D341Med (cell line): Measurements from ENCODE around the gene NOP9.

Experiments used
- DNase-seq: peaks from one replicate; pipeline ENCODE4 v3.0.0; 2012; ENCODE audit warnings: low spot score

Gene NOP9

DNA sequence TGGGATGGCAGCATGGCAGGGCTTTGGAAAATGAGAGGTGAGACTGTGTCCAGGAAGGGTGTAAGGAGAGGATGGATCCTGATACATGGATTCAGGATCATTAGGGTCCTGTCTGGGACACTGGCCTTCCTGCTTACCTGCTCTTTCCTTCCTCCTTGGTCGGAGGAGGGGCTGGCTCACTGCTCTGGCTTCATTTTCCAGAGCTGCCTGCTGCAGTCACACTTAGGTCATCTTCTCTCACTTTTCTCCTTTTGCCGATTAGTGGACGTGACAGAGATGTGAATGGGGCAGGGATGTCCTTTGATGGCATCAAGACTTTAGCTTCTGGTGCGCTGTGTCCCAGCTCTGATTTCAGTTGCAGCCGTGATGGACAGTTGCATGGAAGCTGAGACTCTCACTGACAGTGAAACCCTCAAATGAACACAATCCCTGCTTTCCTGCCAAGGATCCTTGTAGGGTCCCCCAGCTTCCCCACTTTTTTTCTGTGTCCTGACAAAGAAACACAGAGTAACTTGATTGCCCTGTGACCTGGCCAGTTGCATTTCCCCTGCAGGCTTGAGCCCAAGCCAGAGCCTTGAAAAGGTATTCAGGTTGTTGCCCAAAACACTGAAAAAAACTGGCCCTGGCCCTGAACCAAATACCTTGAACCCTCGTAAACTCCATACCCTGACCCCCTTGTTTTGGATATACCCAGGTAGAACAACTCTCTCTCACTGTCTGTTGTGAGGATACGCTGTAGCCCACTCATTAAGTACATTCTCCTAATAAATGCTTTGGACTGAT, 8.9 kb downstream of the NOP9 start:
- no peak for DNase-seq

DNA sequence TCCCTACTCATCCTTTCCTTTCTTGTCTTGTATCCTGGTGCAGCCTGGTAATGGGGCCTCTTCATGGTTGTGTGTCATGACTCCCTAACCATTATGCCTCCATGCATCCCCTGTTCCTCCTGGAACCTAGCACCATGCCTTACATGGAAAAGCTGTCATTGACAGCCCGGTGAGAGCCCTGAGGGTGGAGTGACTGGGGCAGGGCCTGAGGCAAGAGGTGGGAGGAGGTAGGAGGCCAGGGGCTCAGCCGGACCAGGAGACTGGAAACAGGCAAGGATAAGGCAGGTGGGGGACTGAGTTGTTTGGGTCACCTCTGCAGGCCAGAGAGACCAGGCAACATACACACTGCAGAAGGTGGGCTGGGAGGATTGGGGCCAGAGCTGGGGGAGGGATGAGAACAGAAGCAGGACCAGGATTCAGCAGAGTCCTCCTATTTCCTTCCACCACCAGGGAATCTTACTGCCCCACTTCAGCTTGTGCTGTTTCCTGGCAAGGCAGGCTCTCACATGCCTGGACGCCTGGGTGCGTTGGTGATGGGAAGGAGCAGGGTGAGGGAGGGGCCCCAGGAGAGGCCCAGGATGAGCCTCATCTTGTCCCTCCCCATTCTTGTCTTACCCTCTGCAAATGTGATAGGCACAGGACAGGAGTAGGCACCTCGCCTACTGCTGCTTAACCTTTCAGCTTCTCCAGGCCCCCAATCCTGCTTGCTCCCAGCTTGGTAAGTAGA, 10.1 kb downstream of the NOP9 start, which contains the start of gene LTB4R2:
Gene LTB4R2, plus strand, starts transcription at position 603 of the 727 bp plus-strand sequence. CDS start 525 bp downstream, outside the sequence.
- DNase-seq: no peak

DNA sequence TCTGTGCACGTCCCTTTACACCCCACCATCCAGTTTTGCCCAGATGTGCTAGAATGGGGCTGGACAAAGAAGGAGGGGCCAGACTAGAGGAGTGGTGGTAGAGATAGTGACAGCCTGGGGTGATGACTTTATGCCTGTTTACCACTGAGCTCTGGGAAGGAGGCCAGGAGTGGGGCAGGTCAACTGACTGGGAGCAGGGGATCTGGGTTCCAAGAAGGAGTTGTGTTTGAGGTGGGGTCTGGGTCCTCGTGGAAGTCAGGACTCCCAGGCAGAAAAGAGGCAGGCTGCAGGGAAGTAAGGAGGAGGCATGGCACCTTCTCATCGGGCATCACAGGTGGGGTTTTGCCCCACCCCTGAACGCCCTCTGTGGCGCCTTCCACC, 10.6 kb downstream of the NOP9 start:
- no peak for DNase-seq

DNA sequence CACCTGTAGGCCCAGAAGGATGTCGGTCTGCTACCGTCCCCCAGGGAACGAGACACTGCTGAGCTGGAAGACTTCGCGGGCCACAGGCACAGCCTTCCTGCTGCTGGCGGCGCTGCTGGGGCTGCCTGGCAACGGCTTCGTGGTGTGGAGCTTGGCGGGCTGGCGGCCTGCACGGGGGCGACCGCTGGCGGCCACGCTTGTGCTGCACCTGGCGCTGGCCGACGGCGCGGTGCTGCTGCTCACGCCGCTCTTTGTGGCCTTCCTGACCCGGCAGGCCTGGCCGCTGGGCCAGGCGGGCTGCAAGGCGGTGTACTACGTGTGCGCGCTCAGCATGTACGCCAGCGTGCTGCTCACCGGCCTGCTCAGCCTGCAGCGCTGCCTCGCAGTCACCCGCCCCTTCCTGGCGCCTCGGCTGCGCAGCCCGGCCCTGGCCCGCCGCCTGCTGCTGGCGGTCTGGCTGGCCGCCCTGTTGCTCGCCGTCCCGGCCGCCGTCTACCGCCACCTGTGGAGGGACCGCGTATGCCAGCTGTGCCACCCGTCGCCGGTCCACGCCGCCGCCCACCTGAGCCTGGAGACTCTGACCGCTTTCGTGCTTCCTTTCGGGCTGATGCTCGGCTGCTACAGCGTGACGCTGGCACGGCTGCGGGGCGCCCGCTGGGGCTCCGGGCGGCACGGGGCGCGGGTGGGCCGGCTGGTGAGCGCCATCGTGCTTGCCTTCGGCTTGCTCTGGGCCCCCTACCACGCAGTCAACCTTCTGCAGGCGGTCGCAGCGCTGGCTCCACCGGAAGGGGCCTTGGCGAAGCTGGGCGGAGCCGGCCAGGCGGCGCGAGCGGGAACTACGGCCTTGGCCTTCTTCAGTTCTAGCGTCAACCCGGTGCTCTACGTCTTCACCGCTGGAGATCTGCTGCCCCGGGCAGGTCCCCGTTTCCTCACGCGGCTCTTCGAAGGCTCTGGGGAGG, 11.3 kb downstream of the NOP9 start, which contains the start of gene LTB4R:
Gene LTB4R, plus strand, starts transcription at position 857 of the 959 bp plus-strand sequence. CDS start 4,150 bp downstream, outside the sequence.
- no peak for DNase-seq

DNA sequence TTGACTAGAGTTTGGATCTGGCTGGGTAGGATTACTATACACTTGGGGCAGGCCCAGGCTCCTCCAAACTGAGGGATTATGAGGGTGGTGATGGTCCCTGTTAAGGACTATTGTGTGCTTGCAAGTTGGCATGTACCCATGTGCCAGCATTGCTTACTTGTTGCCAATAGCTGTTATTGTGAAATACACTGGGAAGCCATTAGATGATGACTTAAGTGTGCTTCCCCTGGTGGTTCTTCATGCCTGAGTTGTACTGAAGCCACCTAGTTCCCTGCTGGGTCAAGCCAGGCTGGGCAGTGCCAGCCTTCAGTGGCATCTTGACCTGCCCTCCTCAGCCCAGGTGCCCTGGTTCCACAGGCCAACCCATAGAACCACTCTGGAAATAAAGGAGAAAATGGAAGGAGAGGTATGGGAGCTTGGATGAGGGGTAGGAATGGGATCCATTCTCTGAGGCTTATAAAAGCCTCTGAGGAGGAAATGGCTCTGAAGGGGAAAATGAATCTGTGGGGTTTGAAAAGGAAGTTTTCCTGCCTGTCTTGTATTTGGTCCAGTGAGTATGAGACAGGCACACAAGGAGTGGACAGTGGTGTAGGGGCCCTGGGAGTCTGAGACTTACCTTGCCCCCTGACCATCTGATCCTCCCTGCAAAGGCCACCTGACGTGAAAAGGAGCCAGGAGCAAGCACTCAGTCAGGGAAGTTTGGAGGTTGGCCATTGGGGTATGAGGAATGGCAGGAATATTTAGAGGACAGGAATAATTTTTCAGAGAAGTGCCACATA, 12.4 kb downstream of the NOP9 start:
- DNase-seq: no peak

DNA sequence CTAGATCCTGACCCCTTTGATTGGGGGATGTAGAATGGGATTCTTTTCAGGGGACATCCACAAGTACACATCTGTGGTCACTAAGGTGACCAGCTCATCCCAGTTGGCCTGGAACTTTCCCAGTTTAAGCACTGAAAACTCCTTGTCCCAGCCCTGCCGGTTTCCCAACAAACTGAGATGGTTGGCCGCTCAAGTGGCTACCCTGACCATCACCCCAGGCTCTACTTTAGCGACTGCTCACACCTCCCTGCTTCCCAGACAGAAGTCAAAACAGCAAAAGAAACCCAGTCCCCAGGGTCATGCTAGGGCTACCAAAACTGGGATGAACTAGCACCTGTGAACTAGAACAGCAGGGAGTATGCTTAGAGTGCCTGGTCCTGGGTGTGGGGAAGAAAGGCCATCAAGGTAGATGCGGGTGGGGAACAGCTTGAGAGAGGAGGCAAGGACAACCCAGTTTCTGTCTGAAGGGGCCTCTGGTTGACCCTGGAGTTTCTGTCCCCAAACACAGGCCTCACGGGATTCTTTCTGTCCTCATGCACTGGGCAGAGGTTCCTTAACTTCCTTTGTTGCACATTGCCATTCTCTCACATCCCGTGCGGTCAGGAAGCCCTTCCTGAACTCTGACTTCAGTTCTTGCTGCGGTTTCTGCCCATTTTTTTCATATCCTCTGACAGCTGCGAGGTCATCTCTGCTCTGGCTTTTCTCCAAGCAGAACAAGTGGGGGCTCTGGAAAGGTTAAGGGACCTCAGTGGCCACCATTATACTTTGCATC, 13.3 kb downstream of the NOP9 start:
- no peak for DNase-seq

DNA sequence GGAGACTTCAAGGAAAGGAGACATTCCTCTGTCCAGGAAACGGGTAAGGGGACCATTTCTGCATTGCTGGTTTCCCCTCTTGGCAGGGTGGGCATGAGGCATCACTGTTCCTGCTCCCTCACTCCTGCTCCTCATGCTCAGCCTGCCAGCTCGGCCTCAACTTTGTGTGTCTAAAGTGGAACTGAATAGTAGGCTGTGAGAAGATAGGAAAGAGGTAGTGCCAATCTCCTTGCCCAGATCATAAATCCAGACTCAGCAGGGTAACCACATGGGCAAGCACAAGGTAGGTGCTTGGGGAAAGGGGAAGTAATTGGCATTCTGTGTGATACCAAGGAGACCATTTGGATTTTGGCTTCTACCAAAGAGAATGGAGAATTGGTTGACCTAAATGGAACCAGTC, 14.3 kb downstream of the NOP9 start:
- DNase-seq: no peak

DNA sequence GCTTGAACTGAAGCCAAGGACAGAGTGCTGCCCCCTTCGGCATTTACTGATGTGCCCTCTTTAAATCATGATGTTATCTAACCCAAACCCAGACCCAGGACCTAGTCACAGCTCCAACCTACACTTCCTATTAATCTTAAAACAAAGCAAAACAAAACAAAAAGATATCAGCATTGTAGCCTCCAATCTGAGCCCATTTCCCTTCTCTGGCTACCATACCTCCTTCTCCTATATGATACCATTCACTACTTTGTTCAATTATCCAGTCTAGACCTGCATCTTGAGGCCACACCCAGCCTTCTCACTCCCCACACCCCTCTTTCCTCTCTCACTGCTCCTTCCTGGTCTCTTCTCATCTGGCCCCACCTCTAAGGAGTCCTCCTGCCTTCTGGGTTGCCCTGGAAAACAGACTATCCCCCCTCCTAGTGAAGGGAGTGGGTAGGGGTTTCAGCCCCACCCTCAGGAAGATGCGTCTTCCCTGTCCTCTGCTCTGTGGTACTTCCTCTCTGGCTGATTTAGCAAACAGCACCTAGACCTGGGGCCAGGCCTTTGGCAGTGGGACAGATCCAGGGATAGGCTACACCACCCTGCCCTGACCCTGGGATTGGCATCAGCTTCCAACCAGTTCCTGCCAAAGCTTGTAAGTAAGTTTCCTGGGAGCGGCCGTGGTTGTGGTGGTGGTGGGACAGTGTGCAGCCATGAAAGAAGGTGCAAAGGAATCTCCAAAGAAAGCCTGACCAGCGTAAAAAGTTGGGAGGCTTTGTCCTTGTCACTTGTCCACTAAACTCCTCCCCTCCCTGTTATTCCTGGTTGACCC, 14.9 kb downstream of the NOP9 start:
- DNase-seq: no peak

DNA sequence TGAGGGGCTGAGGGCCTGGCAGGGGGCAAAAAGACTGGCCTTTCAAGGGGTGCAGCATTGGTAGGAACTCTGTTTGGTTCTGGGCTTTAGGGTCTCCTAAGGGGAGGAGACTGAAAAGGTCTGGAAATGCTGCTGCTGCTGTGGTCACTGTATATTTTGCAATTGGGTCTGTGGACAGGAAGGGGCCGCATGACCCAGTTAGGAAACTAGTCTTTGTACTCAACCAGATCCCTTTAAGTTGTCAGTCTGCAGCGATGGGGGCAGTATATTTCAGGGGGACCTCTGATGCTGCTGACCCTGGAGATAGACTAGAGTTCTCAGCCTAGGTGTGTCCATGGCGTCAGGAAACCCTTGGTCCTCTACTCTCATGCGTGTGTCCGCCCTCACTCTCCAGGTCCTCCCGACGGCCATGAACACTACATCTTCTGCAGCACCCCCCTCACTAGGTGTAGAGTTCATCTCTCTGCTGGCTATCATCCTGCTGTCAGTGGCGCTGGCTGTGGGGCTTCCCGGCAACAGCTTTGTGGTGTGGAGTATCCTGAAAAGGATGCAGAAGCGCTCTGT, 15.7 kb downstream of the NOP9 start:
- no peak for DNase-seq

DNA sequence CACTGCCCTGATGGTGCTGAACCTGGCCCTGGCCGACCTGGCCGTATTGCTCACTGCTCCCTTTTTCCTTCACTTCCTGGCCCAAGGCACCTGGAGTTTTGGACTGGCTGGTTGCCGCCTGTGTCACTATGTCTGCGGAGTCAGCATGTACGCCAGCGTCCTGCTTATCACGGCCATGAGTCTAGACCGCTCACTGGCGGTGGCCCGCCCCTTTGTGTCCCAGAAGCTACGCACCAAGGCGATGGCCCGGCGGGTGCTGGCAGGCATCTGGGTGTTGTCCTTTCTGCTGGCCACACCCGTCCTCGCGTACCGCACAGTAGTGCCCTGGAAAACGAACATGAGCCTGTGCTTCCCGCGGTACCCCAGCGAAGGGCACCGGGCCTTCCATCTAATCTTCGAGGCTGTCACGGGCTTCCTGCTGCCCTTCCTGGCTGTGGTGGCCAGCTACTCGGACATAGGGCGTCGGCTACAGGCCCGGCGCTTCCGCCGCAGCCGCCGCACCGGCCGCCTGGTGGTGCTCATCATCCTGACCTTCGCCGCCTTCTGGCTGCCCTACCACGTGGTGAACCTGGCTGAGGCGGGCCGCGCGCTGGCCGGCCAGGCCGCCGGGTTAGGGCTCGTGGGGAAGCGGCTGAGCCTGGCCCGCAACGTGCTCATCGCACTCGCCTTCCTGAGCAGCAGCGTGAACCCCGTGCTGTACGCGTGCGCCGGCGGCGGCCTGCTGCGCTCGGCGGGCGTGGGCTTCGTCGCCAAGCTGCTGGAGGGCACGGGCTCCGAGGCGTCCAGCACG, 16.4 kb downstream of the NOP9 start:
- DNase-seq: no peak

DNA sequence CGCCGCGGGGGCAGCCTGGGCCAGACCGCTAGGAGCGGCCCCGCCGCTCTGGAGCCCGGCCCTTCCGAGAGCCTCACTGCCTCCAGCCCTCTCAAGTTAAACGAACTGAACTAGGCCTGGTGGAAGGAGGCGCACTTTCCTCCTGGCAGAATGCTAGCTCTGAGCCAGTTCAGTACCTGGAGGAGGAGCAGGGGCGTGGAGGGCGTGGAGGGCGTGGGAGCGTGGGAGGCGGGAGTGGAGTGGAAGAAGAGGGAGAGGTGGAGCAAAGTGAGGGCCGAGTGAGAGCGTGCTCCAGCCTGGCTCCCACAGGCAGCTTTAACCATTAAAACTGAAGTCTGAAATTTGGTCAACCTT, 16.9 kb downstream of the NOP9 start:
- no peak for DNase-seq

DNA sequence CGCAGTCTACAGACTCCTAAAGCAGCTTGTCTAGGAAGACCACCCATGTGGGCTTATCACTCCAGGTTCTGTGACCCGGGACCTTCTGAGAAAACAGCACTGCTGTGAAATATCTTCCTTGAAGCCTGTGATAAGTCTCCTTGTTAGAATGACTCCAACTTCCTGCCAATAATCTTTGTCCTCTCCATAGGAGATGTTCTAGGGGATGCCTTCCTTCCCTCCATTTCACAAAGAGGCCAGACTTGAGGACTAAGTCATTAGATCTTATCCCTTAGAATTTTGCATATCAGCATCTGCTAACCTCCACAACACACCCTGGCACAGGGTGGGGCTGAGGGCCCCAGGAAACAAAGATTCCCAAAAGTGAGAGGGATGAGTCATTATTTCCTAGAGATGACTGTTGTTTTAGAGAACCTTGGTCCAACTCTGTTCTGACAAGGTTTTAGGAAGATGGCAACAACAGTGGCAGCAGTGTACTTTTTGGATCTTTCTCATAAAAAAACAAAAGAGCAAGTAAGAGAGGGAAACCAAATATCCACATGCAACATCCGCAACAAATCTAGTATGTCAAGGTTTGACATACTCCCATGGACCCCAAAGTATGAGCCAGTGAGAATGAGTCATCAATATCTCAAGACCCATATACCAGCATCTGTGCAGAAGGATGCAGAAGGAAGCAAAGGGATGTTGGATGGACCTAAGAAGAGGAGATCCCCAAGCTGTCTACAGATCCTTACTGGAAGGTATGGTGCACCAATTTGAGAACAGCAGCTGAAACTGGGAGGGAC, 17.7 kb downstream of the NOP9 start:
- DNase-seq: no peak

DNA sequence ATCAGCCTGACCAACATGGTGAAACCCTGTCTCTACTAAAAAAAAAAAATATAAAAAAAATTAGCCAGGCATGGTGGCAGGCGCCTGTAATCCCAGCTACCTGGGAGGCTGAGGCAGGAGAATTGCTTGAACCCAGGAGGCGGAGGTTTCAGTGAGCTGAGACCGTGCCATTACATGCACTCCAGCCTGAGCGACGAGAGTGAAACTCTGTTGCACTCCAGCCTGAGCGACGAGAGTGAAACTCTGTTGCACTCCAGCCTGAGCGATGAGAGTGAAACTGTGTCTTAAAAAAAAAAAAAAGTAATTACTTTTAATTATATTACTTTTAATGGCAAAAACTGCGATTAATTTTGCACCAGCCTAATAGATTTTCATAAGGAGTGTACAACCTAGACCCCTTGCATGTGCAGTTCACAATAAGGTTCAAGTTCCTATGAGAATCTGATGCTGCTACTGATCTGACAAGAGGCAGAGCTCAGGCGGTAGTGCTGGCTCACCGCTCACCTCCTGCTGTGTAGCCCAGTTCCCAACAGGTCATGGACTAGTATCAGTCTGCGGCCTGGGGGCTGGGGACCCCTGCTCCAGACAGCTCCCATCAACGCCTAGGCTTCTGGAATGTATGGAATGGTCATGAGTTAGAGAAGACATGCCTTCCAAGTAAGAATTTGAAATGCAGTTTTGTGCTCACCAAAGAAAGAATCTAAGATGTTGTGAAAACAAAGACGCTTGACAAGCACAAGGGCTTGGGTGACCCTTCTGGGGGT, 21.7 kb downstream of the NOP9 start:
- DNase-seq: no peak

DNA sequence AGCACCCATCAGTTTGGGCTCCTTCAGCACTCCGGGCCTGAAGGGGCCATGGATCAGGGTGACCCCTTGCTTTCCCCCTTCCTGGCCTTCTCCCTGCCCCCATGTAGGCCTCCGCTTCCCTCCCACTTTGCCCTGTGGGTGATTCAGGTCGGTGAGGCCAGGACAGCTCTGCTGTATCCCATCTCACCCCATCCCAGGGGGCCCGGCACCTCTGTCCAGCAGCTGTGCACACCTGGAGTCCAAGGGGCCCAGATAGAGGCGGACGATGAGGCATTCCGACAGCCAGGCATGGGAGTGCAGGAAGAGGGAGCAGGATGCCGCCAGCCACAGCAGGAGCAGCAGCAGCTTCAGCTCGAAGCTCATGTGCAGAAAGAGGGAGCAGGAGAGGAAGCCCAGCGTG, 23.0 kb downstream of the NOP9 start:
- DNase-seq: no peak

DNA sequence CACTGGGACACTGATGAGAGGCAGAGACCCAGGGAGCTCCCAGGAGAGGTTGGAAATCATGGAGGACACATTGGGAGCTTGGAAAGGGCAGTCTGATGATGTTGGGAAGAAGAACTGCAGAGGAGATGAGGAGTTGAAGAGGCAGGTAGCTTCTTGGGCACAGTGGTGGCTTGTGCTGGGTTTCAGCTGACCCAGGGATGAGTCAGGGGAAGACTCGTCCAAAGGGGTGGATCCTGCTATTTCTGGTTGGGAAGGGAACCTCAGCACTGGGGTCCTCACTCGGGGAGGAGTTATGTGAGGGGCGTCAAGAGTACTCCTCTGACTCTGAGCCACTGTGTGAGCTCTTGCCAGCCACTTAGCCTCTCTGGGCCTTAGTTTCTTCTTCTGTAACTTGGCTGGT, 23.7 kb downstream of the NOP9 start:
- no peak for DNase-seq

DNA sequence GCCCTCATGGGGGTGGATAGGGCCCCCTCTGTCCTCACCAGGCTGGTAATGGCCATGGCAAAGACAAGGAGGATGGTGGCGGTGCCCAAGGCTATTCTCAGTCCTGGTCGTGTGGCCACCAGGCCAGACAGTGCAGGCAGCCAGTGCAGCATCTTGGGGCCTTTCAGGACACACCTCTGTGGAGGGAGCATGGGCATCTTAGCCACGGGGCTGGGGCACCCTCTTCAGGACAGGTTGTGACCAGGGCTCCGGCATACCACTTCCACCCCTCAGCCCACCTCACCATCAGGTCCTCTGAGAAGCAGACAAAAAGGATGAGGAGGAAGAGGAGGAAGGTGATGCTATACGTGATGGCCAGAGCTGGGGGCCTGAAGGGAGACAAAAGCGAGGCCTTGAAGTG, 24.4 kb downstream of the NOP9 start:
- no peak for DNase-seq

DNA sequence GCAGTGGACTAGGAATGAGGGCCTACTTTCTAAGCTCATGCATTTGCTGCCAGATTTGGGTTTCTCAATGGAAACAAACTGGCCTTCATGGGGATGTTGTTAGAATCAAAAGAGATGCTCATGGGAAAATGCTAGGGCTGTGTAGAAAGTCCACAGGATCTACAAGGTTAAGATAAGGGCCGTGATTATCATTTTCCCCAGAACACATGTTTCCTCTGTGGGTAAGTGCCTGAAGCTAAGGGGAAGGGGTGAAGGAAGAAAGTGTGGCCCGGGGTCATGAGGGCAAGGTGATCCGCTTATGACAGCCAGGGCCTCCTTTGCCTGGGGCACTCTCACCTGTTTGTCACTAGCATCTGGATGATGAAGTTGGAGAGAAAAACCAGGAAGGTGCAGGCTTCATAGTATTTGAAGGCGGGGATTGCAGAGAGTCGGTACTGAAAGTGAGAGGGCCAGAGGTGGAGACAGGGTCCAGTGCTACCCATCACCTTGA, 25.4 kb downstream of the NOP9 start:
- no peak for DNase-seq
